Muscle of back (tissue), 11 donors: ENCODE results near the gene RGS8. TPM values are rescaled to one million over a fixed set of nuclear protein-coding genes. Genes with fewer than 3 reads are reported as not detected.
A peak's percentile ranks its signal among the peaks of the same experiment; 100 is the strongest.

ENCODE experiments used
- DNase-seq, 3 donors: peaks; one replicate each; pipeline versions ENCODE4 v3.0.0 to v3.0.0-alpha.2; 2013
- polyA plus RNA-seq, 10 donors: library from polyadenylated mRNA; unstranded; fragments of 120-200 nt; gene quantifications; one replicate each; pipeline ENCODE4 v1.2.1, GENCODE V29; 2013; ENCODE audit not compliant: insufficient read length in 10 of 10

The RGS8 gene
- polyA plus RNA-seq, 10 donors, result 0.05 to 0.31 (median 0.19) TPM; not detected in 3

- DNase-seq, result no peak
Observed at GRCh38 chr1:182672487-182672836, 11.9 kb downstream of the RGS8 start.

- DNase-seq, result no peak
Observed at GRCh38 chr1:182671750-182672486, 12.5 kb downstream of the RGS8 start.

GRCh38 chr1:182670032-182670749 lies 14.2 kb downstream of the RGS8 start:
- no peak for DNase-seq

- DNase-seq, result no peak
Observed at GRCh38 chr1:182669266-182669665, 15.1 kb downstream of the RGS8 start.

- DNase-seq, result no peak
Observed at GRCh38 chr1:182668521-182669054, 15.8 kb downstream of the RGS8 start.

DNA sequence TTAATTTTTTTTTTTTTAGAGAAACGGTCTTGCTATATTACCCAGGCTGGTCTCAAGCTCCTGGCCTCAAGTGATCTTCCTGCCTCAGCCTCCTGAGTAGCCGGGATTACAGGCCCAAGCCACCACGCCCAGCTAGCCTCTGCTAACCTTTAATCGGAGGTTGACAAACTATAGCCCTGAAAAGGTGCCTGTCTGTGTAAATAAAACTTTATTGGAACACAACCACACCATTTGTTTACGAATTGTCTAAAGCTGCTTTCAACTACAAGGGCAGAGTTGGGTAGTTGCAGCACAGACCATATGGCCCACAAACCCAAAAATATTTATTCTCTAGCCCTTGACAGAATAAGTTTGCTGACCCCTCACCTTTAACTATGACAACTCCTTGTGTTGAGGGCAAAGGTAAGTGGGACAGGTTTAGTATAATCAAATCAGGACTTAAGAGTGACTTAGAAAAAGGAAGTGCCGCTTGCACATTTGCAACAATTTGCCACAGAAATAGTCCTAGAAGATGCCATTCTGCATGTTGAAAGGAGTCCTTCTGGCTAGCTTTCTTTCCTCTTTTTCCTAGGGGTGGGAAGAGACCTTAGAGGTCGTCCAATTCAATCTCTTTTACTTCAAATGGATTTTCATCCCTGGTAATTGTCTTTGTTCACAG lies 16.4 kb downstream of the RGS8 start:
- no peak for DNase-seq

DNA sequence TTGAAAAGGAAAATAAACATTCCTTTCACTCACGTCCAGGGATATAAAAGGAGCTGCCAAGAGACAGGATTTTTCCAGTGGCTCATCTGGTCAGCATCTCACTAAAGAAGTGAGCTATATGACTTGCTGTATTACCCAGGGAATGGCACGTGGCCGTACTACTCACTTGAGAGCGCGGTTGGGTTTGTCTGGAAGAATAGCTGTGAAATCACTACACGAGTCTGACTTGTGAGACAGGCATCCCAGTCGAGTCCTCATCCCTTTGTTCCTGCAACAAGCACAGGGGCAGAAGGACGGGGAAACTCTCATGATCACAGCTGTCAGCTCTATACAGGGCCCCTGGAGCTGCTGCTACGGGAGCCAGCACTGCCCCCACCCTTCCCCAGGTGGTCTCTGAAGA lies 17.7 kb downstream of the RGS8 start:
- DNase-seq, result peak; percentile 37 to 85 (median 64)

DNA sequence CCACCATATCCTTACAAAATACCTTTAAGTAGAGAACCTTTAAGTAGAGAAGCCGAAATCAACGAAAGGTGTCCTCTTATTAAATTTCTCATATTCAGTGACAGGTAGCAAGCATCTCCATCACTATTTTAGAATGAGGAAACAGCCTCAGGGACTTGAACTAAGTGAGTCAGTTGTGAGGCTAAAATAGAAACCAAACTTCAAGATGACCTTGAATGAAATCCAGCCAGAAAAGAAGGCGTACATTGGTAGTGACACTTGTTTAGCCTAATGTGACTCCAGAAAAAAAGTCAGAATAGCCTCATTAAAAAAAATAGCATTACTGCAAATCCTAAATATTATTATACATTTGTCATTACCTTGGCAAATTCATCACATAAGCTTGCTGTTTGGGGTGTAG lies 20.1 kb downstream of the RGS8 start:
- DNase-seq, result no peak

DNA sequence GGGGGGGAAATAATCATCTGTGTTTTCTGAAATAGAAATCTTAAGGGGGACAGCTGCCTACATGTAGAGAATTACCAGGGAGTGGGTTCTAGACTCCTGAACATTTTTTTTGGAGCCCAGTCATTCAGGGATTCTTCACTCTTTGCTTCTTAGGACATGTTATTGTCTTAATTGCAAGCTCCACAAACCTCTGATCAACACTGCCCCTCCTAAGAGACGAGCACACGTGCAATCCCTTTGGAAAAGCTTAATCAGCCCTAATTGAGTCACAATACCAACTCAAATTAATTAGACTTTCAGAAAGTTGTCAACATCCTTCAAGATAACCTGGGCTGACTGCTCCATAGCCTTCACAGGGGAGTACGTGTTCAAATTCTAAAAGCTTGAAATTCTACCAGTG lies 21.4 kb downstream of the RGS8 start:
- no peak for DNase-seq

DNA sequence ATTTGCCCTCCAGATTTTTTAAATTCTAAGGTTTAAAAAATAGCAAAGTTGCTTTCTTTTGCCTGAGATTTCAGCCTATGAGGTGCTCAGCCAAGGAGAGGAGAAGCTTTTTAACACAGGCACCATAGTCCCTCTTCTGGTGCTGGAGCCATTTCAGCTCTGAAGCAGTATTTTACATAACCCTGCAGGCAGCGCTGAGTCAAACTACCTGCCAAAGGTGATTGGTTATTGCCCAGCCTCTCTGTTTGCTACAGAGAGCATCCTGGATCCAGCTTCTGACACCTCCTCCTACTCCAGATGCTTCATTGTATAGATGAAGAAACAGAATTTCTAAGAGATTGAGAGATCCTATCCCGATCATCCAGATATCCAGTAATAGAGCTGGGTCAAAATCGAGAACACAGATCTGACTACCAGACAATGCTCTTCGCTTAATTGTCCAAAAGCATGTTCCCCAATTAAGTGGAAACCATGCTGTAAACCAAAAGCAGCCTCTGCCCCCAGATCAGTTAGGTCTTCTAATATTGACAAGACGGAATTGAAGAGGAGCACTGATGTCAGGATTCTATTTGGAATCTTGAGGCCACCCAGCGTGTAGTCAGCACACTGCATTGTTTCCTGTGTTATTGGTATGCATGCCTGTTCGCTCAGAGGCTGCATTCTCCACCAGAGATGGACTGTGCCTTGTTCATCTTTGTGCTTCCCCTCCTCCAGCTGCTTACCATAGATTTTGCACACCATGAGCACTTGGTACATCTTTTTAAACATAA lies 22.1 kb downstream of the RGS8 start:
- DNase-seq, result no peak

DNA sequence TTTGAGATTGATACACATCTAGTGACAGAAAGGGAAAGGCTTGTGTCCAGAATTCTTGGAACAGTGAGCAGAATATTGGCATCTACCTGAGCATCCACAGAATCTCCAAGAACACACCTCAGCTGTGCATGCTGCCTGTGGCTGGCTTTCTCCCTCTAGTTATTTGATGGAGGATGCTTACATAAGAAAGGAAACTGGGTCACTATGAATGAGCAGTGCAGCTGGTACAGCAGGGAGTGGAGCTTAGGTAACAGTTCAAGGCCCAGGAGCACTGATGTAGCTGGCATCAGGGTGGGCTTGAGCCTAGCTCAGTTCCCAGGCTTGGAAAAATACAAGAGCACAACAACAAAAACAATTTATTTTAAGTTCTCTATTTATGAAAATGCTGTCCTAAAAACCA lies 26.3 kb downstream of the RGS8 start:
- no peak for DNase-seq

DNA sequence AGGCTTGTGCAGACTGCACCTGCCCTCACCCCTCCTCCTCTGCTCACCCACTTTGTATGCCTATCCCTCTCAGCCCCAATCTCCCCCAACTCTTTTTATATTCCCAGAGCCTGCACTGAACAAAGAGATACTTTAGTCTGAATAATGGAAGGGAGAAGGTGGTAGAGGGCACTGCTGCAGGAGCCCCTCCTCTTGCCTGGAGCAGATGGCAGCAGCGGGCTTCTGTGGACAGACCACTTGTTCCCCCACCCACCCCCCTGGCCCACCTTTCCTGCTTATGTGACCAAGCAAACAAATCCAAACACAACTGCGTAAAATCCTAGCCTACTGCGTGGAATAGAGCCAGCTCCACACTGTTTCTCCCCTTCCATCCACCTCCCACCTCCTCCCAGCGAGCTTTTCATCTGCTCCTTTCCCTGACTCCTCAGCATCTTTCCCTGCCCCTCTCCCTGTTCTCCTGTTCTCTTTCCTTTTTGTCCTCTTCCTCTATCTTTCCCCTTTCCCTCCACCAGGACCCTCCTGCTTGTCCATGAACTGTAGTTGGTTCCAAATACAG lies 27.5 kb downstream of the RGS8 start:
- DNase-seq, result no peak

- DNase-seq, result peak in 1 of 3 donors; percentile 68
Observed at GRCh38 chr1:182653986-182654385, 30.4 kb downstream of the RGS8 start.

DNA sequence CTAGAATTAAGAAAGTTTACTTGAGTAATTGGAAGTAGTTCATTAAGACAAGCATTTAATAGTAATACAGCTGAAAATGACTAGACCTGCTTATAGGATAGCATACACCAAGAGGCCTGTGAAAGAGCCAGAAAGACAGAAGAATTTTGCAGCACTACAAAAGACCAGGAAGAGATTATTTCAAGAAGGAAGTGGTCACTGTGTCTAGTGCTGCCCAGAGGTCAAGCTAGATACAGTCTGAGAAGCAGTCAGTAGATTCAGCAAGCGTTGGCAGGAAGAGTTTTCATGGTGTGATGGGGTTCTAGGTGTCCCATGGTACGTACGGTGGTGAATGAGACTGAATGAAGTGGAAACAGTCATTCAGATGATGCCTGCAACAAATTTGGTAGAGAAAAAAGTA lies 31.5 kb downstream of the RGS8 start:
- DNase-seq, result no peak

- DNase-seq, result peak; percentile 41 to 84 (median 66)
Observed at GRCh38 chr1:182651339-182651724, 33.1 kb downstream of the RGS8 start.

DNA sequence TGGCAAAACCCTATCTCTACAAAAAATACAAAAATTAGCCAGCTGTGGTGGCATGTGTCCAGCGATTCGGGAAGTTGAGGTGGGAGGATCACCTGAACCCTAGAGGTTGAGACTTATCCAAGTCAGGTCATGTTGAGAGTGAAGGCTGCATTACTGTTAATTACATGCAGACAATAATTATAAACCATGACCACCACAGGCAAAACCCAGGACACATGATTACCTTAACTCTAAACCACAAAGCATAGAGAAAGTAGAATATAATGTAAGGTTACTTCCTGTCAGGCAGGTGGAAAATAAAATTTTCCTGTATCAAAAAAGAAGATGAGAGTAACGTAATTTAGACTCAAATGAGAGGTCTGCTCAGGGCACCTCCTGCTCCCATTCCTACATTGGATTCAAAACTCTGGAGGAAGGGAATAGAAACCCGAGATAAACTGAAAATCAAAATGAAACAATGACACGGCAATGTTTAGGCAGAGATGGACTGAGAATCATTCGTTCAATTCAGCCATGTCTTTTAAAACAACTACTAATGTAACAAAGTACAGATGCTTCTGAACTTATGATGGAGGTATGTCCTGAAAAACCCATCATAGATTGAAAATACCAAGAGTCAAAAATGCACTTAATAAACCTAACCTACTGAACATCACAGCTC lies 33.6 kb downstream of the RGS8 start:
- no peak for DNase-seq

- no peak for DNase-seq
Observed at GRCh38 chr1:182649041-182649440, 35.3 kb downstream of the RGS8 start.

GRCh38 chr1:182646739-182647138 lies 37.6 kb downstream of the RGS8 start:
- DNase-seq, result no peak

- DNase-seq, result no peak
Observed at GRCh38 chr1:182644886-182645285, 39.5 kb downstream of the RGS8 start.

DNA sequence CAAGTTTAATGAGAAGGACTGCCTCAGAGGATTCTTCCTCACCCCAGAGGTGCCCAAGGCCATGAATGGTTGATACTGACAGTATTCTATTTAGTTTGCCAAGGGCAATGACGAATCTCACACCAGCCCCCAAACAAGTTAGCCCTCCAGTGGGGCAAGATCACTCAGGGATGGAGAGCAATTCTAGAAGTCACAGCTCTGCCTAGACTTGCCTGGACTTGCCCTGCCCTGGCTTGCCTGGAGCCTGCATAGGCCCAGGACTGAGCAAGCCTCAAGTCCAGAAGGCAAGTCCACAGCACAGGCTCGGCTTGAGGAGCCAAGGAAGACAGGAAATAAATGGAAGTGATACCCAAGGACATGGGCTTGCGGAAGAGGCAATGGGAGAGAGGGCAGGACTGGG lies 40.7 kb downstream of the RGS8 start:
- DNase-seq, result no peak

GRCh38 chr1:182642461-182642860 lies 41.9 kb downstream of the RGS8 start:
- no peak for DNase-seq
